A549 (cell line): ENCODE data around the gene SHROOM4. TPM values are rescaled to one million over a fixed set of nuclear protein-coding genes. Genes with fewer than 3 reads are reported as not detected.

Source experiments
- ATAC-seq, 2 experiments: fragments of 200-7000 bp in 1 of 2; fragments of >200 bp in 1 of 2; cut with Nextera tagmentation in 1 of 2; cut with Tn5 transposase in 1 of 2; 3 replicates each; pipeline versions ENCODE4 v1.8.0 to v1.9.1; 2018 to 2020; ENCODE audit warnings: mild to moderate bottlenecking in 1 of 2, moderate library complexity in 1 of 2
- CTCF ChIA-PET: fragments of 300-600 bp; sonication (Branson Sonifier 250); formaldehyde crosslinking; extraction: SDS; loops from one replicate; lab custom pipeline; 2021; ENCODE audit warnings: antibody characterized with exemption, inconsistent platforms; lab: Yijun Ruan, JAX
- POLR2A ChIA-PET: fragments of 350-600 bp; formaldehyde crosslinking; extraction: SDS; loops from one replicate; lab custom pipeline; 2021; ENCODE audit warnings: antibody characterized with exemption, inconsistent platforms; lab: Yijun Ruan, JAX
- DNase-seq, 2 experiments: peaks; one replicate each; pipeline versions ENCODE4 v3.0.0 to v3.0.0-alpha.2; 2011 to 2016; ENCODE audit warnings: low read depth in 1 of 2, low spot score in 1 of 2
- FAIRE-seq: peaks from 2 replicates; lab custom pipeline; 2011; peaks lifted over from hg19 to GRCh38; lab: Jason Lieb, UNC
- H3K27ac ChIP-seq, 2 experiments: fragments of >200 bp; sonication (Bioruptor Twin); formaldehyde crosslinking; 3 replicates each; pipeline ENCODE4 v1.5.1; 2016 to 2017
- H3K4me1 ChIP-seq: fragments of >200 bp; sonication (Bioruptor Twin); formaldehyde crosslinking; 3 replicates; pipeline ENCODE4 v1.6.1; 2016
- H3K4me2 ChIP-seq: fragments of >200 bp; sonication (Bioruptor Twin); formaldehyde crosslinking; 3 replicates; pipeline ENCODE4 v1.6.1; 2016
- H3K4me3 ChIP-seq: fragments of >200 bp; sonication (Bioruptor Twin); formaldehyde crosslinking; 3 replicates; pipeline ENCODE4 v1.5.1; 2016
- H3K9me3 ChIP-seq: fragments of >200 bp; sonication (Bioruptor Twin); formaldehyde crosslinking; 3 replicates; pipeline ENCODE4 v1.6.1; 2016
- ATOH8 ChIP-seq: fragments of 250-450 bp; sonication (Bioruptor Pico); IDR thresholded peaks from 2 replicates; pipeline ENCODE4 v1.5.0; 2020; ENCODE audit warnings: low read depth, mild to moderate bottlenecking, moderate library complexity
- BHLHE40 ChIP-seq: IDR thresholded peaks from 2 replicates; pipeline ENCODE4 v1.6.1; 2012; ENCODE audit warnings: low read depth, low read length, inconsistent platforms
- CBX8 ChIP-seq: fragments of 200-600 bp; sonication (generic); IDR thresholded peaks from 2 replicates; pipeline ENCODE4 v1.6.1; 2016
- CEBPB ChIP-seq, 2 experiments: fragments of >200 bp in 1 of 2; sonication (Bioruptor Twin) in 1 of 2; formaldehyde crosslinking in 1 of 2; IDR thresholded peaks; 2 replicates each; pipeline ENCODE4 v1.6.1; 2012 to 2016
- CTCF ChIP-seq: fragments of >200 bp; sonication (Bioruptor Twin); formaldehyde crosslinking; IDR thresholded peaks from 3 replicates; pipeline ENCODE4 v1.5.1; 2016
- E2F6 ChIP-seq: IDR thresholded peaks from 2 replicates; pipeline ENCODE4 v1.6.1; 2012; ENCODE audit warnings: low read depth, borderline replicate concordance
- ESRRA ChIP-seq: fragments of 150-350 bp; IDR thresholded peaks from 2 replicates; pipeline ENCODE4 v1.6.1; 2014; ENCODE audit warnings: mild to moderate bottlenecking, low read length, borderline replicate concordance
- FOSB ChIP-seq: fragments of 250-450 bp; sonication (Bioruptor Pico); IDR thresholded peaks from 2 replicates; pipeline ENCODE4 v1.5.0; 2020; ENCODE audit warnings: mild to moderate bottlenecking, moderate library complexity
- GATA3 ChIP-seq: IDR thresholded peaks from 2 replicates; pipeline ENCODE4 v1.6.1; 2012; ENCODE audit warnings: borderline replicate concordance
- HEYL ChIP-seq: fragments of 250-450 bp; sonication (Bioruptor Pico); IDR thresholded peaks from 2 replicates; pipeline ENCODE4 v1.8.0; 2021; ENCODE audit warnings: mild to moderate bottlenecking, moderate library complexity
- HMGXB4 ChIP-seq: fragments of 250-450 bp; sonication (Bioruptor Pico); IDR thresholded peaks from 2 replicates; pipeline ENCODE4 v1.5.0; 2021; ENCODE audit warnings: mild to moderate bottlenecking, moderate library complexity, borderline replicate concordance
- HOXB13 ChIP-seq: fragments of 250-450 bp; sonication (Bioruptor Pico); IDR thresholded peaks from 2 replicates; pipeline ENCODE4 v1.5.0; 2020; ENCODE audit warnings: low read depth, mild to moderate bottlenecking, moderate library complexity
- KDM5A ChIP-seq: fragments of 200-600 bp; sonication (generic); IDR thresholded peaks from 2 replicates; pipeline ENCODE4 v1.6.1; 2016; ENCODE audit warnings: antibody characterized with exemption, mild to moderate bottlenecking
- MAFK ChIP-seq: fragments of 450-650 bp; IDR thresholded peaks from 2 replicates; pipeline ENCODE4 v1.6.1; 2014; ENCODE audit not compliant: partially characterized antibody
- MYC ChIP-seq: IDR thresholded peaks from 2 replicates; pipeline ENCODE4 v1.6.1; 2012; ENCODE audit warnings: mild to moderate bottlenecking, inconsistent platforms, low read length, improper control_type of control experiment, borderline replicate concordance
- NR3C1 ChIP-seq: fragments of >200 bp; sonication (Bioruptor Twin); formaldehyde crosslinking; IDR thresholded peaks from 3 replicates; pipeline ENCODE4 v1.6.1; 2017
- PBX3 ChIP-seq: IDR thresholded peaks from 2 replicates; pipeline ENCODE4 v1.6.1; 2012
- POLR2AphosphoS2 ChIP-seq: conservative IDR thresholded peaks from 2 replicates; pipeline ENCODE4 v1.6.1; 2012; ENCODE audit warnings: low read length, improper control_type of control experiment, inconsistent platforms
- RAD21 ChIP-seq, 2 experiments: fragments of >200 bp in 1 of 2; sonication (Bioruptor Twin) in 1 of 2; formaldehyde crosslinking in 1 of 2; IDR thresholded peaks in 1 of 2; conservative IDR thresholded peaks in 1 of 2; 2 replicates in 1 of 2; 3 replicates in 1 of 2; pipeline ENCODE4 v1.6.1; 2012 to 2018; ENCODE audit warnings: inconsistent platforms in 1 of 2
- RARB ChIP-seq: fragments of 250-450 bp; sonication (Bioruptor Pico); IDR thresholded peaks from 2 replicates; pipeline ENCODE4 v1.8.0; 2021; ENCODE audit warnings: mild to moderate bottlenecking, moderate library complexity
- REST ChIP-seq: fragments of 200-600 bp; sonication (generic); IDR thresholded peaks from 2 replicates; pipeline ENCODE4 v1.6.1; 2016; ENCODE audit warnings: antibody characterized with exemption, mild to moderate bottlenecking, moderate library complexity
- RFX5 ChIP-seq: fragments of 450-650 bp; IDR thresholded peaks from 2 replicates; pipeline ENCODE4 v1.7.1; 2014; ENCODE audit warnings: antibody characterized with exemption, mild to moderate bottlenecking, moderate library complexity
- SMC3 ChIP-seq: fragments of >200 bp; sonication (Bioruptor Twin); formaldehyde crosslinking; IDR thresholded peaks from 3 replicates; pipeline ENCODE4 v1.6.1; 2018; ENCODE audit warnings: inconsistent platforms
- SREBF2 ChIP-seq: fragments of 450-650 bp; IDR thresholded peaks from 2 replicates; pipeline ENCODE4 v1.6.1; 2014; ENCODE audit warnings: mild to moderate bottlenecking, moderate library complexity
- ZFP36 ChIP-seq: fragments of 450-650 bp; IDR thresholded peaks from 2 replicates; pipeline ENCODE4 v1.6.1; 2014; ENCODE audit warnings: borderline replicate concordance; ENCODE audit not compliant: partially characterized antibody
- ZNF302 ChIP-seq: fragments of 250-450 bp; sonication (Bioruptor Pico); IDR thresholded peaks from 2 replicates; pipeline ENCODE4 v1.9.0; 2021; ENCODE audit warnings: inconsistent platforms, mild to moderate bottlenecking, moderate library complexity
- WGBS: methylation state at CpG from one replicate; pipeline ENCODE4 v1.1.6; 2017; ENCODE audit errors: missing lambda C conversion rate; 5-methylcytosine and 5-hydroxymethylcytosine counted together
- polyA plus RNA-seq, 4 experiments: library from polyadenylated mRNA; depleted of rRNA in 3 of 4; stranded (reverse); fragments of >200 nt; fragmentation: RNase III in 1 of 4; extraction: RNeasy Plus Mini Kit Qiagen cat#74134 plus additional on column Dnase treatment in 1 of 4; gene quantifications; 2 replicates in 3 of 4; 3 replicates in 1 of 4; pipeline ENCODE4 v1.2.3, GENCODE V29; 2011 to 2017

SHROOM4 gene
- polyA plus RNA-seq, 2 of the 4 experiments (the other 2 are of a cell fraction), result not detected

- ATAC-seq (no peak), DNase-seq (no peak), FAIRE-seq (peak; percentile 46)
- 20% methylated on average over 2 of the region's 2 CpGs for WGBS
- no peak overlapping the region for H3K27ac ChIP-seq
- no peaks in the 10 kb centered on the region for H3K4me1 ChIP-seq
- TF ChIP-seq ESRRA, result no peak
- TF ChIP-seq RFX5, result no peak
- no peak for TF ChIP-seq E2F6
- no peak for TF ChIP-seq ZFP36
- TF ChIP-seq PBX3, result no peak
- no peak for TF ChIP-seq CBX8
- no peak for TF ChIP-seq KDM5A
- TF ChIP-seq ZNF302 (CRISPR knock-in tag), result no peak
- TF ChIP-seq BHLHE40, result no peak
- TF ChIP-seq GATA3, result no peak
- no peak for TF ChIP-seq RARB (CRISPR knock-in tag)
- TF ChIP-seq HEYL (CRISPR knock-in tag), result no peak
- no peak for TF ChIP-seq MYC
- no peak for TF ChIP-seq ATOH8 (CRISPR knock-in tag)
- TF ChIP-seq HMGXB4 (CRISPR knock-in tag), result no peak
- ChIA-PET POLR2A (no interaction called here), CTCF (no interaction called here)
- no peak overlapping the region for H3K4me3 ChIP-seq
- H3K9me3 ChIP-seq, result no peaks in the 10 kb centered on the region
- H3K4me2 ChIP-seq, result no peak overlapping the region
Observed at GRCh38 chrX:50751091-50751490, 62.9 kb downstream of the SHROOM4 start.

GRCh38 chrX:50747471-50747900 lies 66.5 kb downstream of the SHROOM4 start:
- ChIA-PET CTCF (interaction anchor here (0.7 to 1.4 kb wide), 7 partner anchors 14 to 220 kb away, joined by 3 to 5 read pairs (median 3); no protein-coding TSS in a partner anchor), POLR2A (no interaction called here)
- DNase-seq, result peak; percentile 6 to 11
- no peak; a peak in 1 of 6 replicates for ATAC-seq
- no peaks in the 10 kb centered on the region for H3K9me3 ChIP-seq
- TF ChIP-seq CTCF, result peak; percentile 42; the same call in 2 of the 3 replicates
- no peak for TF ChIP-seq SREBF2
- TF ChIP-seq NR3C1, result no peak
- TF ChIP-seq KDM5A, result no peak
- no peak for TF ChIP-seq GATA3
- TF ChIP-seq CEBPB (IDR thresholded peaks at IDR 0.05), result no peak
- TF ChIP-seq HOXB13 (CRISPR knock-in tag), result no peak
- TF ChIP-seq MAFK, result no peak
- peak; percentile 55 to 66 for TF ChIP-seq RAD21 (conservative IDR thresholded peaks at IDR 0.05 in 1 of 2, IDR thresholded peaks at IDR 0.05 in 1 of 2)
- no peak for TF ChIP-seq FOSB
- TF ChIP-seq POLR2AphosphoS2, result no peak
- TF ChIP-seq E2F6, result no peak
- TF ChIP-seq REST, result no peak
- no peak for TF ChIP-seq CBX8
- peak; percentile 37; the same call in 1 of the 3 replicates for TF ChIP-seq SMC3
- no peak for FAIRE-seq
- 0% methylated on average over 1 of the region's 1 CpG for WGBS
- H3K27ac ChIP-seq, result no peak overlapping the region
- H3K4me1 ChIP-seq, result no peaks in the 10 kb centered on the region
- no peak overlapping the region for H3K4me2 ChIP-seq
- H3K4me3 ChIP-seq, result no peak overlapping the region
